GM19395 (cell line): ENCODE measurements around the gene SGCA.

Experiments
- ATAC-seq: cut with Tn5 transposase; IDR thresholded peaks from one replicate; pipeline ENCODE4 v1.9.1; 2021; ENCODE audit warnings: mild to moderate bottlenecking, moderate library complexity; ENCODE audit not compliant: unreplicated experiment

Gene SGCA

DNA sequence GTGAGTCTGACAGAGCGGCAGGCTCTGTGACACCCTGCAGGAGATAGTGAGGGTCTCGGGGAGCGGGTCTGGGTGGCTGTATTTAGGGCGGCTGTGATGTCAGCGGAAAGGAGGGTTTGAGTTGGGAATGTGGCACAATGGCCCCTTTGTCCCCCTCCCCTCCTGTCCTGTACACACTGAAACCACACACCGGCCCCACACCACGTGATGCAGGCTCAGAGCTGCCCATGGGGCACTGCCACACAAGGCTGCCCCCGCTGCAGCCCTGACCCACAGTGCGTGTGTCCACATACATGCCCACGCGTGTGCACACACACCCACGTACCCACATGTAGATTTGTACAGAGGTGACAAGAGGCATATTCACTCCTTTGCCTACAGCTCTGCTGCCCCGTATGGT, 15.3 kb downstream of the SGCA start:
- ATAC-seq: no peak

DNA sequence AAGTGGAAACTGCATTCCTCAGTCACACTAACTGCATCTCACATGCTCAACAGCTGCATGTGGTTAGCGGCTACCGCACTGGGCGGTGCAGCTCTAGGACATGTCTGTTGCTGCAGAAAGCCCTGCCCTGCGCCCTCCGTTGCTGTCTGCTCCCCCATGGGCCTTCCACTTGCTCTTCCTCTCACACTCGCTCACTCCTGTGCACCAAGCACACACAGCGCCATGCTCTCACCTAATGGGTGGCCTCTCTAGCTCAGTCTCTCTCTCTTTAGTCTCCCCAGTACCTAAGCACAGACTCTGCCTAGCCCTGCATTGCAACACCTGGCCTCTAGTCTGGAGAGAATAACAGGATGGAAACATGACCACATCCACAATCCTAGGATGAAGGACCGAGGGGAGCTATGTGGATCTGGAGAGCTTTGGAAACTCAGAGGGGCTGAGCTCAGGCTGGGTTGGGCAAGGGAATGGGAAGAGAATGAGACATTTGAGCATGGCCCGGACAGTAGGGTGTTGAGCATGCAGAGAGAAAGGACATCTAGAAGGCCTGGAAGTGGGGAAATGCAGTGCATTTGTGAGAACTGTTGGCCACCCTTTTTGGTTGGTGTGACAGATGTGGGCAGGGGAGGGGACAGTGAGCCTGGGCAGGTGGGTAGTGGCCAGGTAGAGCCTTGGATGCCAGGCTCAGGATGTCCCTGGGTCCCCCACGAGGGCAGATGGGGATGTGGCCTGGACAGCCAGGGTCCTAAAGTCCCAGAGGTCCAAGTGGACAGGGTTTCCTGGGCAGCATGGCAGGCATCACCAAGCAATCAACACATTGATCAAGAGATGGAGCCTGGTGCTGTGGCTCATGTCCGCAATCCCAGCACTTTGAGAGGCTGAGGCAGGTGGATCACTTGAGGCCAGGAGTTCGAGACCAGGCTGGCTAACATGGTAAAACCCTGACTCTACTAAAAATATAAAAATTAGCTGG, 16.1 kb downstream of the SGCA start:
- no peak for ATAC-seq

DNA sequence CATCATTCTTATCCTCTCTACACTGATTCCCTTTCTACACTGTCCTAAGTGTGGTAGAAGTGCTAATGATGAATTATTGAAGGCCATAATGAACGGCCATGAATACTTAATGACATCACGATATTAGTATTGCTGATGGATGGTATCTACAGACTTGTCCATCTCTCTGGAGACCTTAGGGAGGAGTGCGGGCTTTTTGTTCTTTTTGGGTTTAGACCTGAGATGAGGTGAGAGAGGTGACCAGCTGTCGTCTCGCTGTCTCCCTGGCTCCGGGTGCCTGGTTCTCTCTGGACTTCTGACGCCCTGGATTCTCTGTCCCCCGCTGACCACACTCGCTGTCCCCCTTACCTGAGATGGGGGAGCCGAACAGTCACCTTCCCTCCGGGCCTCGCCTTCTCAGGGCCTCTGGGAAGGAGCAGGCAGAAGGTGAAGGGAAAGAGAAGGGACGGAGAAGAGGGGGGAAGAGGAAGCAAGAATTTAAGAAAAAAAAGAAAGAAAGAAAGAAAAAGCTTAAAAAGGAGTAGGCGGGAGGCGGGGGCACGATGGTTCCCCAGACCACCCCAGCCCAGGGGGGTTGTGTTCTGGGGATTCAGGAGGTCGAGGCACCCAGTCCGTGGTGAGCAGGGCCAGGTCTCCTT, 17.1 kb downstream of the SGCA start:
- no peak for ATAC-seq

DNA sequence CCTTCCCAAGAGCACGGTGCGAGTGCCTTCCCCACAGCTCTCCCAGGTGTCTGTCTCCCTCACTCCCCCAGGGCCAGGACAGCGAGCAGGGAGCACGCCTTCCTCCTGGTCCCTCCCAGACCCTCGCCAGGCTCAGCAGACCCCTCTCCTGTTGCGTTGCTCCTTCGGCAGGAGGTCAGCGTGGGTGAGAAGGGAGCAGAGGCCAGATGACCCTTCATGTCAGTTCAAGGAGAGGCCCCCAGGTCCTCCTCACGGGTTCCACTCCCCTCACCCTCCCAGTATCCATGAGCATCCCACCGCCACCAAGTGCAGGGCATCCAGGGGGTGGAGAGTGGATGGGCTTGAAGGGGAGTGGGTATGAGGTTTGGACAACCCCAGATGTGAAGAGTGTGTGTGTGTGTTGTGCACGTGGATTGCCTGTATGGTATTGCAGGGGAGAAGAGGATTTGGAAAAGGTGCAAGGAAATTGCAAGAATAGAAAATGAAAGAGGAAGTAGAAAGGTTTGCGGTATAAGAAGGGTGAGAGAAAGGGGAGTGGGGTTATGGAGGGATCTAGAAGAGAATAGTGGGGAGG, 17.7 kb downstream of the SGCA start:
- no peak for ATAC-seq

DNA sequence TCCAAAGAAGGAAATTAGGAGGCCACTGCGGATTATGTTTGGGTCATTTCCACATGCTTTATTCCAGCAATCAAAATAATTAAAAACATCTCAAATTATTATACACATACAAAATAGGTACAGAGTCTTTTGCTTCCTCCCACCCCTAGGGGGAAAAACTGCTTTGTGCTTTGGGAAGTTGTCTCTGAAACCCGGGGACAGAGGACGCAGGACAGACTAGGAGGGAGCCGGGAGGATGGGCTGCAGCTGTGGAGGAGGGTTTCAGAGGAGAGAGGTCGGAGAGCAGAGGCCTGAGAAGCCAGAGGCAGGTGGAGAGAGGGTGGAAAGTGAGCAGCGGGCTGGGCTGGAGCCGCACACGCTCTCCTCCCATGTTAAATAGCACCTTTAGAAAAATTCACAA, 18.3 kb downstream of the SGCA start:
- no peak for ATAC-seq

DNA sequence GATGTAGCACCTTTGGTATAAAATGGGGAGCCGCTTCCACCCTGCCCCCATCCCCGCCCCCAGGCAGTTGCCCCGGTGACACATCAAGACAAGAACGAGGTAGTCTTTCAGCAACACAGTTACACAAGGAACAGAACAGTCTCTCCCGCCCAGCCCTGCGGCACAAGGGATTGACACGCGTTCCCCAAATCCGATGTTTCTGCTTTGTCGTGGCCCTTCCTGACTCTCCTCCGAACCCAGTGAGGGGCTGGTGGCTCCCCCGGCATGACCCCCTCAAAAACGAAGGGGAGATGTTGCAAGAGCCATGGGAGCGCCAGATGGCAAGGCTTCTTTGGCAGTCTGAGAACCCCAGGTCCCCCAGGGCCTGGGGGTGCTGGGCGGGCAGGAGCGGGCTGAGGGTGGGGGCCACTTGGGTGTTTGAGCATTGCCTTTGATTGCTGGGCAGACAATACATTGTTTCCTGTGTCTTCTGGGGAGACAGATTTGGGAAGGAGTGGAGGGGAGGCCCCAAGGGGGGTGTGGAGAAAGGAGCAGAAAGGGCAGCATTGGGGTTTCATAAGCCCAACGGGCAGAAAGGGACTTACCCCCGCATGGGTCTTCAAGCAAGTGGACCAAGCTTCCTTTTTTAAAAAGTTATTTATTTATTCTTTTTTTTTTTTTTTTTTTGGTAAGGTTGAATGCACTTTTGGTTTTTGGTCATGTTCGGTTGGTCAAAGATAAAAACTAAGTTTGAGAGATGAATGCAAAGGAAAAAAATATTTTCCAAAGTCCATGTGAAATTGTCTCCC, 19.0 kb downstream of the SGCA start:
- no peak for ATAC-seq

DNA sequence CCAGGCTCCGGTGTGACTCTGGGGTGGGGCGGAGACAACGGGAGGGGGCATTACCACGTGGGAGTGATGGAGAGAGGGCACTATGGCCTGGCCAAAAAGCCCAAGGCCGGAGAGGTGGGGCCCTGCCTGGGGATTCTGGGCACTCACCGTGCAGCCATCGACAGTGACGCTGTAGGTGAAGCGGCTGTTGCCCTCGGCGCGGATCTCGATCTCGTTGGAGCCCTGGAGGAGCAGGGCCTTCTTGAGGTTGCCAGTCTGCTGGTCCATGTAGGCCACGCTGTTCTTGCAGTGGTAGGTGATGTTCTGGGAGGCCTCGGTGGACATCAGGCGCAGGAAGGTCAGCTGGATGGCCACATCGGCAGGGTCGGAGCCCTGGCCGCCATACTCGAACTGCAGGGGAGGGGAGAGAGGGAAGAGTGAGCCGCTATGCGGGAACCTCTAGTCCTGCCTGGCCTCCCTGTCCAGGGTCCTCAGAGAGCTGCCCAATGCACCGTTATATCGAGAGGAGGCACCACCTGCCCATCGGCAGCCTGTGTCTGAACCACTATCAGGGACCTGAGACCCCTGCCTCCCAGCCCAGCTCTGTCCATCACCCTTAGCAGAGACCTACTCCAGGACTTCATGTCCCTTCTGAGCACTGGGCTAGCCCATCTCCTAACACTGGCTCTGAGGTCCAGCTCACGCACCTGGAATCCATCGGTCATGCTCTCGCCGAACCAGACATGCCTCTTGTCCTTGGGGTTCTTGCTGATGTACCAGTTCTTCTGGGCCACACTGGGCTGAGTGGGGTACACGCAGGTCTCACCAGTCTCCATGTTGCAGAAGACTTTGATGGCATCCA, 20.0 kb downstream of the SGCA start:
- ATAC-seq: no peak

DNA sequence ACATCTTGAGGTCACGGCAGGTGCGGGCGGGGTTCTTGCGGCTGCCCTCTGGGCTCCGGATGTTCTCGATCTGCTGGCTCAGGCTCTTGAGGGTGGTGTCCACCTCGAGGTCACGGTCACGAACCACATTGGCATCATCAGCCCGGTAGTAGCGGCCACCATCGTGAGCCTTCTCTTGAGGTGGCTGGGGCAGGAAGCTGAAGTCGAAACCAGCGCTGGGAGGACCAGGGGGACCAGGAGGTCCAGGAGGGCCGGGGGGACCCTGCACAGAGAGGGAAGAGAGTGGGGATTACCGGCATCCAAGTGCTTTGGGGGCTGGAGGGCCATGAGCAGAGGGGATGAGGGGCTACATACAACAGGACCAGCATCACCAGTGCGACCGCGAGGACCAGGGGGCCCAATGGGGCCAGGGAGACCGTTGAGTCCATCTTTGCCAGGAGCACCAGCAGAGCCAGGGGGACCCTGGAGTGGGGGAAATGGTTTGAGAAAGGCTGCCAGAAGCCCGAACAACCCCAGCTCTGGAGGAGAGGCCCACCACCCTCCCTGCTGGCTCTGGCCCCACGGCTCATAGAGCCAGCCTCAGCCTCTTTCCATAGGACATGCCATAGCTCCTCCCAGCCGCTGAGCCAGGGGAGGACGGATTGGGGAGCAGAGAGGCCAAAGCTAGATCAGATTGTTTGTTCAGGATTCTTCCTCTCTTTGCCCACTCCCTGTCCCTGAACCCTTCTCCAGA, 21.0 kb downstream of the SGCA start:
- no peak for ATAC-seq

DNA sequence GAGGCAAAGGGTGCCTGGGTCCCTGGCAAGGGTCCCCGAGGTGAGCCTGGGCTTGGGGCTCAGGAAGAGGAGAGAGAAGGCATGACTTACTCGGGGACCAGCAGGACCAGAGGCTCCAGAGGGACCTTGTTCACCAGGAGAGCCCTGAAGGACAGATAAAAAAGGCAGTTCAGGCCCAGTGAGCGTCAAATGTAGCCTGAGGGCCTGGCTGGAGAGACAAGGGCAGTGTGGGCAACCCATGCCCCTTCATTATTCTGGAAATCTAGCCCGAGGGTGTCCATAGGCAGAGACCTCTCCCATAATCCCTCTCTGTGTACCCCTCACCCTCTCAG, 21.6 kb downstream of the SGCA start:
- ATAC-seq: no peak

DNA sequence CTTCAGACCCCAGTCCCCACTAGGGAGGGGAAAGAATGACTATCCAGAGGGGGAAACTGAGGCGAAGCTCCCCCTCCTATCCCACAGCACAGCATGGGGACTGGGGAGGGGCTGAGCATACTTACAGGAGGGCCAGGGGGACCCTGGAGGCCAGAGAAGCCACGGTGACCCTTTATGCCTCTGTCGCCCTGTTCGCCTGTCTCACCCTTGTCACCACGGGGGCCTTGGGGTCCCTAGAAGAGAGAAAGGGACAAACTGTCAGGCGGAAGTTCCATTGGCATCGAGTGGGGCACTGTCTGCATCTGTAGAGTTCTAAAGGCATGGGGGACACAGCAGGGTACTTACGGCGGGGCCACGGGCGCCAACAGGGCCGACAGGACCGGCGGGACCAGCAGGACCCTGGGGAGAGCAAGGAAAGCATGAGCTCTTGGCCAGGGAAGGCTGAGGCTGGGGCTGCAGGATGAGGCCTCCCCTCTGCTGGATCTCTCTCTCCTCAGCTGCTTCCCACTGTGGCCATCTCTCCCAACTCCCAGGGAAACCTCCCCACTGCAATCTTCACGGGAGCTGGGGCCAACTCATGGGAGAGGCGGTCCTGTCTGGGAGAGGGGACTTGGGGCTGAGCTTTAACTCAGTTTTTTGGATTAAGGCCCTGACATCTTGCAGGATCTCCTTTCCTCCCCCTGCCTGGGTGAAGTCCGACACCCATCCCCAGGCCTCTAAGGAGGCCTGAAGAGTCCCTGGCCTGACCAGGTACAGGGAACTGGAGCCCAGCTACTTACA, 22.1 kb downstream of the SGCA start:
- no peak for ATAC-seq

DNA sequence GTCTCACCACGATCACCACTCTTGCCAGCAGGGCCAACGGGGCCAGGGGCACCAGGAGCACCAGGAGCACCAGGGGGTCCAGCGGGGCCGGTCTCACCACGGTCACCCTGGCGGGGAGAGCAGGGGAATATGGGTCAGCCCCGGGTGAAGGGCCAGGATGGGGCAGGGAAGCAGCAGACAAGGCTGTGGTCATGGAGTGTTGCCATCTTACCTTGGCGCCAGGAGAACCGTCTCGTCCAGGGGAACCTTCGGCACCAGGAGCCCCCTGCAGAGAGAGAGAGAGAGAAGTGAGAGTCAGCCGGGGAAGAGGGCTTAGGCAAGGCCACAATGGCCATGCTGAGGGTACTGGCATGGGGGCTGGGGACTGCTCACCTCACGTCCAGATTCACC, 22.7 kb downstream of the SGCA start:
- ATAC-seq: no peak

DNA sequence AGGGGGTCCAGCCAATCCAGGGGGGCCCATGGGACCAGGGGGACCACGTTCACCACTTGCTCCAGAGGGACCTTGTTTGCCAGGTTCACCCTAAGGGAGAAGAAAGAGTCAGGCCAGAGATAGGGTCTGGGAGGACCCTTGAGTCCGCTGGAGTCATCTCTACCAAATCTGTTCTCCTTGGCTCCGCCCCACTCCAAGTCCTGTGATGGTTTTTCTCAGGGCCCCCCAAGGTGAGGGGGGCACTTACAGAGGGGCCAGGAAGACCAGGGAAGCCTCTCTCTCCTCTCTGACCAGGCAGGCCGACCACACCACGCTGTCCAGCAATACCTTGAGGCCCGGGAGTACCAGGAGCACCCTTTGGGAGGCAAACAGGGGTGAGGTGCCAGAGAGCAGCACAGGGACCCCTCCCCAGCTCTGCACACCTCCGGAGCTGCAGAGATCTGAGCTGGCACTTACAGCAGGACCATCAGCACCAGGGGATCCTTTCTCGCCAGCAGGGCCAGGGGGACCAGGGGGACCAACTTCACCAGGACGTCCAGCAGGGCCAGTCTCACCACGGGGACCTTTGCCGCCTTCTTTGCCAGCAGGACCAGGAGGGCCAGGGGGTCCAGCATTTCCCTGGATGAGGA, 23.2 kb downstream of the SGCA start:
- ATAC-seq: no peak

DNA sequence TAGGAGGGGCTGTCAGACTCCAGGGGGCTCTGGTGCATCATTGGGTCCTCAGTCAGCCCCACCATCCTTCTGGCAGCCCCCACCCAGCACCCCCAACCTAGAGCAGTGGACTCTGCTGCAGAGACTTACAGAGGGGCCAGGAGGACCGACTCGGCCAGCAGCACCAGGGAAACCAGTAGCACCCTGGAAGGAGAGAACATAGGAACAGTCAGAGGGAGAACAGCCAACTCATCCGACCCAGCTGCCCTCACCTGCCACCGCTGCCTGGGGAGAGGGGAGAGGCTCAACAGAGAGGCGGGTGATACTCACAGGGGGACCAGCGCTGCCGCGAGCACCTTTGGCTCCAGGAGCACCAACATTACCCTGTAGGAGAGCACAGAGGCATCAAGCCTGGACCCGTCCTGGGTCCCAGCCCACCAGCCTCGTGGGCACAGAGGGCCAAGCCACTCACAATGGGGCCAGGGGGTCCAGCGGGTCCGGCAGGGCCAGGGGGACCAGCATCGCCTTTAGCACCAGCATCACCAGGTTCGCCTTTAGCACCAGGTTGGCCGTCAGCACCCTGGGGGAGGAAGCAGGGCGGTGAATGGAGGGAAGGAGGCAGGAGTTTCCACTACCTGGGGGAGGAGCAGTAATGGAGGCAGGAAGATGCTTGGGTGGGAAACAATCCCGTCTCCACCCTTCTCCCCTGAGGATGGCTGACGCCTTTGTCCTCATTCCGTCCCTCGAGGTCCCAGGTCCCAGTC, 23.9 kb downstream of the SGCA start:
- no peak for ATAC-seq

DNA sequence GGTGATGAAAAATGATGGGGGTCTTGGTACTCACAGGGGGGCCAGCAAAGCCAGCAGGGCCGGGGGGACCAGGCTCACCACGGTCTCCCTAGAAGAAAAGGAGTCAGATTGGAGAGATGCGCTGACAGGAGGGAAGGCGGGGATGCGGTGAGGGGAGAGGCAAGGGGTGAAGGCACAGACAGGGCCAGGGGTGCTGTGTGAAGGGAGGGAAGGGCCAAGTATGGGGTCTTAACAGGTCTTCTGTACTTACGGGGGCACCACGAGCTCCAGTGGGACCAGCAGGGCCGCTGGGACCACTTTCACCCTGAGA, 24.4 kb downstream of the SGCA start:
- ATAC-seq: no peak

DNA sequence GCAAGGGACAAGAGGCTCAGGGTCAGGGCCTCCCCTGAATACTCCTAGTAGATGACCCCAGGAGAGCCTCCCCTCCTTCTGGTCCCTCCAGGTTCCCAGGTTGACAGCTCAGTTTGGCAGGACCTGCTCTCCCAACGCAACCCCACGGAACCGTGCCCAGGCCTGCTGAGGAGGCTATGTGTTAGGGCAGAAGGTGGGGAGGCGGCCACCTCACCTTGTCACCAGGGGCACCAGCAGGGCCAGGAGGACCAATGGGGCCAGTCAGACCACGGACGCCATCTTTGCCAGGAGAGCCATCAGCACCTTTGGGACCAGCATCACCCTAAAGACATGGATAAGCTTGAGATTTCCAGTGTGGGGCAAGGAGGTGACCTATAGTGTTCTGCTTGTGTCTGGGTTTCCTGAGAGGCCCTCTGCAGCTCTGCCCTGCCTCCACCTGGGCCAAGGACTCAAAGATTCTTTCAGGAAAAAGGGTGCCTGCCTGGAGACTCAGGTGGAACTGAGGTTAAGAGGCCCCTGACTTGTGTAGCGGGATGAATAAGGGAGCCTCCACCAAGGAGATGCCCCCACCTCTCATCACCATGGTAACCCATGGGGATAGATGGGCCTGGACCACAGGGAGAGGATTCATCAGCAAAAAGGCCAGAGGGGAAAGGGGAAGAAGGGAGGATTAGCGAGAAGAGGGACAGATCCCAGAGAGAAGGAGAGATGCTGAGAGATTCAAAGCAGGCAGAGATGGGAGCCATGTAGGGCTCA, 25.0 kb downstream of the SGCA start:
- no peak for ATAC-seq

DNA sequence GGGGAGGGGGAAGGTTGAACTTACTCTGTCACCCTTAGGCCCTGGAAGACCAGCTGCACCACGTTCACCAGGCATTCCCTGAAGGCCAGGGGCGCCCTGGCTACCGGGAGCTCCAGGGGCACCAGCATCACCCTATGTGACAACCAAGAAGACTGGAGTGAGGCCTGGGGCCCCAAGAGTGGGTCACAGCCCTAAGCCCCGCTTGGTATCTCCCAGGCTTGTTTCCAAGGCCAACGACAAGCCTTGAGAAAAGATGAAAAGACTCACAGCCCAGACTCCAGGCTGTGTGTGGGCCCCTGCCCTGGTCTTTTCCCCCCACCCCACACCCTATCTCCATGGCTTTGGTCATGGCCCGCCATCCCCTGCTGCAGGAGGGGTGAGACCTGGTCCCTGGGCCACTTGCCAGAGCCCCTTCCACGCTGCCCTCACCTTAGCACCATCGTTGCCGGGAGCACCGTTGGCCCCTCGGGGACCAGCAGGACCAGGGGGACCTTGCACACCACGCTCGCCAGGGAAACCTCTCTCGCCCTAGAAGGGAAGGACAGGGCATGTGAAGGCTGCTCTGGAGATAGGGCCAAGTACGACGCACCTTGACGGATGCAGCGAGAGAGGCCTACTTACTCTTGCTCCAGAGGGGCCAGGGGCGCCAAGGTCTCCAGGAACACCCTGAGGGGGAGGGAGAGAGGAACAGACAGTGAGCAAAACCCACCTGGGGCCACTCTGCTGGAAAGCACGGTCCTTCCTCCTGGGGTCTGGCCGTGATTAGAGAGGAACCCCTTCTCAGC, 25.7 kb downstream of the SGCA start:
- ATAC-seq: no peak
